Ovary (tissue), 9 donors: ENCODE measurements around the gene ERI2. TPM values are rescaled to one million over a fixed set of nuclear protein-coding genes. Genes with fewer than 3 reads are reported as not detected.

Experiments
- DNase-seq, 5 donors: peaks; one replicate each; pipeline ENCODE4 v3.0.0-alpha.2; 2019 to 2020
- H3K27ac ChIP-seq, 2 donors: fragments of 200-600 bp; one replicate each; pipeline versions ENCODE4 v1.5.1 to v1.8.0; 2019 to 2022
- H3K27me3 ChIP-seq: fragments of 200-600 bp; one replicate; pipeline ENCODE4 v1.8.0; 2022
- H3K36me3 ChIP-seq: fragments of 200-600 bp; sonication (generic); one replicate; pipeline ENCODE4 v1.5.1; 2019
- H3K4me1 ChIP-seq: one replicate; pipeline ENCODE4 v1.8.1; 2013; ENCODE audit warnings: mild to moderate bottlenecking, moderate library complexity; ENCODE audit not compliant: insufficient read depth
- H3K4me3 ChIP-seq: fragments of 200-600 bp; sonication (generic); one replicate; pipeline ENCODE4 v1.5.1; 2017
- H3K9me3 ChIP-seq, 2 donors: fragments of 200-600 bp in 1 of 2; sonication (generic) in 1 of 2; one replicate each; pipeline versions ENCODE4 v1.5.1 to v1.8.1; 2013 to 2019; ENCODE audit warnings: mild to moderate bottlenecking in 1 of 2, moderate library complexity in 1 of 2
- CTCF ChIP-seq, 3 donors: fragments of 450-650 bp in 2 of 3; fragments of 200-600 bp in 1 of 3; IDR thresholded peaks; one replicate each; pipeline versions ENCODE4 v1.5.1 to v1.8.0; 2016 to 2022; ENCODE audit warnings: antibody characterized with exemption in 3 of 3, mild to moderate bottlenecking in 1 of 3
- EP300 ChIP-seq: sonication (generic); formaldehyde crosslinking; IDR thresholded peaks from one replicate; pipeline ENCODE4 v1.6.1; 2017; ENCODE audit warnings: antibody characterized with exemption
- POLR2A ChIP-seq: fragments of 450-650 bp; IDR thresholded peaks from one replicate; pipeline ENCODE4 v1.6.1; 2017; ENCODE audit warnings: antibody characterized with exemption, mild to moderate bottlenecking, moderate library complexity
- WGBS, 3 donors: extraction: QIAGEN DNeasy Blood & Tissue Kit in 1 of 3; methylation state at CpG; one replicate each; pipeline versions ENCODE4 v1.1.5 to v1.1.7; 2013 to 2017; 5-methylcytosine and 5-hydroxymethylcytosine counted together
- intact Hi-C, 4 donors: fragments of 100-400 bp; cut with DNase I; formaldehyde crosslinking; loops; one replicate each; pipeline versions ENCODE4 v1.11.0 to v1.15.1; 2022 to 2023
- polyA plus RNA-seq, 2 donors: library from polyadenylated mRNA; stranded (reverse); fragments of 200-250 nt in 1 of 2; fragments of 350-450 nt in 1 of 2; fragmentation: Illumina TruSeq in 1 of 2; extraction: RNeasy Lipid Tissue Mini Kit (QIAGEN cat#74804) in 1 of 2; gene quantifications; one replicate each; pipeline ENCODE4 v1.2.3, GENCODE V29; 2013 to 2014
- total RNA-seq, 7 donors: library from RNA; depleted of rRNA in 2 of 7; stranded (reverse); fragments of >200 nt in 2 of 7; fragmentation: NEBNext Ultra II Directional in 3 of 7; extraction: Animal tissue kit (Norgen Biotek cat#: 25700) in 3 of 7; gene quantifications; one replicate each; pipeline versions ENCODE4 v1.1.0 to v1.2.4, GENCODE V29; 2016 to 2023
- donor health status: DM: no; HTN: no; CAD: no; lungs with moderate emphysema.
- donor health status: DM: no; HTN: no; CAD: no.
- donor health status: Bipolar disorder and iron deficiency.
- donor health status: DM: yes; HTN: yes; CAD: no.
- donor health status: DM: no; HTN: no; CAD: no.
- donor health status: DM: yes; HTN: yes; CAD: no.

Gene ERI2
- total and polyA plus RNA-seq, 9 donors = 3.6 to 10.3 (median 6.4) TPM

DNA sequence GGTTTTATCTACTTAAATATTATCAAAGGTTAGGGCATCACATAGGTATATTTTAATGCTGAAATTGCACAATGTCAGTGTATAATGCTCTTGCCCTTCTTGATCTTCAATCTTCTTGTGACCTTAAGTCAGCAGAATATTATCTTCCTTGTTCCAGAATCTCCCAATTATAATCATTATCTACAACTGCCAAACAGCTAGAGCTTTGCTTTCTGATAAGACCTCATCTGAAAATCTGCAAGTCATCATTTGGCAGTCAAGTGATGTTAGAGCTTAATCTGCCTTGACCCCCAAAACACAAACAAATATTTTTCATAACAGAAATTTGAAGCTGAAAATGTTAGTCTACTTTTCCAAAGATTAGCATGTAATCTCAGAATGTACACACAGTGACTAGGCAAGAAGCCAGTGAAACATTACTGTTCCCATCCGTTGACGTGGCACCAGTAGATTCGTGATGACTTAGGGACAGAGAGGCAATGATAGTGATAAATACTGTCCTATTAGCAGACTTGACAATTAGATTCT is 19.8 kb upstream of the ERI2 start:
- intact Hi-C loops = no loop called here
- Histone ChIP-seq H3K4me3 (no peak overlapping the region), H3K27me3 (no peaks in the 10 kb centered on the region), H3K9me3 (no peaks in the 10 kb centered on the region), H3K27ac (no peak overlapping the region), H3K36me3 (no peaks in the 10 kb centered on the region), H3K4me1 (no peaks in the 10 kb centered on the region)
- no peak for DNase-seq
- no peak for TF ChIP-seq EP300
- no peak for TF ChIP-seq CTCF (IDR thresholded peaks at IDR 0.05)
- no peak for TF ChIP-seq POLR2A
- WGBS, 3 donors = 48 to 72% (median 56%) methylated on average over 3 of the region's 3 CpGs

DNA sequence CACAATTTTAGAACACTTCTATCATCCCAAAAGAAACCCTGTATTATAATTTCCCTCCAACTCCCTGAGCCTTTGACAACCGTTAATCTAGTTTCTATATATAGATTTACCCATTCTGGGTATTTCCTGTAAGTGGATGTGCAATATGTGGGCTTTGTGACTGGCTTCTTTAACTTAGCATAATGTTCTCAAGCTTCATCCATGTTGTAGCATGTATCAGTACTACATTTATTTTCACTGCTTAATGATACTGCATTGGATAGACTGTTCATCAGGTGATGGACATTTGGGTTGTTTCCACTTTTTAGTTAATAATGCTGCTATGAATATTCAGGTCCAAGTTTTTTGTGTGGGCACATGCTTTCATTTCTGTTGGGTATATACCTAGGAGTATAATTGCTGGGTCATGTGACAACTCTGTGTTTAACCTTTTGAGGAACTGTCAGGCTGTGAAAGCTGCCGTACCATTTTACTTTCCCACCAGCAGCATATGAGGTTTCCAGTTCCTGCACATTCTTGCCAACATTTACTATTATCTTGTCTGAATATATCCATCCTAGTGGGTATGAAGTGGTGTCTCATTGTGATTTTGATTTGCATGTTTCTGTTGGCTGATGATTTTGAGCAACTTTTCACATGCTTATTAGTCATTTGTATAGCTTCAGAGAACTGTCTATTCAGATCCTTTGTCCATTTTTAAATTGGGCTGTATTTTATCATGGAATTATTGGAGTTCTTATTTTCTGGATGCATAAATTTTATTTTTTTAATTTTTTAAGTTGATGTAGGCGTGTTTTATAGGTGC is 16.5 kb upstream of the ERI2 start:
- Histone ChIP-seq H3K4me3 (no peak overlapping the region), H3K27ac (no peak overlapping the region), H3K27me3 (no peaks in the 10 kb centered on the region), H3K4me1 (no peaks in the 10 kb centered on the region), H3K36me3 (no peaks in the 10 kb centered on the region), H3K9me3 (no peaks in the 10 kb centered on the region)
- intact Hi-C loops = no loop called here
- WGBS, 3 donors = 83 to 89% (median 84%) methylated on average over 3 of the region's 3 CpGs
- TF ChIP-seq EP300 (no peak), CTCF (IDR thresholded peaks at IDR 0.05) (no peak), POLR2A (no peak)
- no peak for DNase-seq

GRCh38 chr16:20821682-20822081 is 15.4 kb upstream of the ERI2 start:
- Histone ChIP-seq H3K27me3 (no peaks in the 10 kb centered on the region), H3K4me1 (no peaks in the 10 kb centered on the region)
- no peak for TF ChIP-seq EP300
- no peak for TF ChIP-seq CTCF (IDR thresholded peaks at IDR 0.05)
- TF ChIP-seq POLR2A = no peak

DNA sequence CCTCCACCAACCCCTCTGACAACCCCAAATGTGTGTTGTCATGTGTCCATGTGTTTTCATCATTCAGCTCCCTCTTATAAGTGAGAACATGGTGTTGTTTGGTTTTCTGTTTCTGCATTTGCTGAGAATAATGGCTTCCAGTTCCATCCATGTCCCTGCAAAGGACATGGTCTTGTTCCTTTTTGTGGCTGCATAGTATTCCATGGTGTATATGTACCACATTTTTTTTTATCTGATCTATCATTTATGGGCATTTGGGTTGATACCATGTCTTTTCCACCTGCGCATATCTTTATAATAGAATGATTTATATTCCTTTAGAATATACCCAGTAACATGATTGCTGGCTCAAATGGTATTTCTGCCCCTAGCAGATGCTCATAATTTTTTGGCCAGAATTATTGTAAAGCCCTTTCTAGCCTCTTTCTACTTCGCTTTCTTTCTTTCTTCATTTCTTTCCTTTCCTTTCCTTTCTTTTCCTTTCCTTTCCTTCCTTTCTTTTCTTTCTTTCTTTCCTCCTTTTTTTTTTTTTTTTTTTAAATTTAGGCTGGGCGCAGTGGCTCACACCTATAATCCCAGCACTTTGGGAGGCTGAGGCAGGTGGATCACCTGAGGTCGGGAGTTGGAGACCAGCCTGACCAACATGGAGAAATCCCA is 12.8 kb upstream of the ERI2 start:
- H3K9me3 ChIP-seq = no peaks in the 10 kb centered on the region
- H3K36me3 ChIP-seq = no peaks in the 10 kb centered on the region
- H3K27me3 ChIP-seq = no peaks in the 10 kb centered on the region
- intact Hi-C loops = no loop called here
- H3K4me3 ChIP-seq = no peak overlapping the region
- H3K27ac ChIP-seq = no peak overlapping the region
- TF ChIP-seq EP300 = no peak
- TF ChIP-seq POLR2A = no peak
- no peak for TF ChIP-seq CTCF (IDR thresholded peaks at IDR 0.05)
- no peaks in the 10 kb centered on the region for H3K4me1 ChIP-seq
- DNase-seq = no peak
- WGBS, 3 donors = 95 to 99% (median 99%) methylated on average over 4 of the region's 4 CpGs

More at GRCh38 chr16:20821682-20822081, 15.4 kb upstream of the ERI2 start:
- Histone ChIP-seq H3K4me3 (no peak overlapping the region), H3K27ac (no peak overlapping the region), H3K36me3 (no peaks in the 10 kb centered on the region), H3K9me3 (no peaks in the 10 kb centered on the region)
- 87 to 92% (median 88%) methylated on average over 4 of the region's 4 CpGs for WGBS, 3 donors
- intact Hi-C loops = no loop called here
- DNase-seq = no peak
